ENCODE measurements around the gene TNIP3.

The TNIP3 gene

GRCh38 chr4:121093261-121093660 is 70.9 kb downstream of the TNIP3 start:
- no peak for DNase-seq (ENCODE audit: low read depth)
- no peak overlapping the region for H3K4me3 ChIP-seq (ENCODE audit: low read length)
- no peak for TF ChIP-seq CTCF (IDR thresholded peaks at IDR 0.05; ENCODE audit: insufficient read depth, low read depth, low read length, missing control alignments)

GRCh38 chr4:121091941-121092340 is 72.2 kb downstream of the TNIP3 start:
- no peak for TF ChIP-seq CTCF (IDR thresholded peaks at IDR 0.05; ENCODE audit: insufficient read depth, low read depth, low read length, missing control alignments)
- no peak for DNase-seq (ENCODE audit: low read depth)
- H3K4me3 ChIP-seq (ENCODE audit: low read length), result no peak overlapping the region

GRCh38 chr4:121088867-121089266 is 75.3 kb downstream of the TNIP3 start:
- H3K4me3 ChIP-seq (ENCODE audit: low read length), result no peak overlapping the region
- no peak for TF ChIP-seq CTCF (IDR thresholded peaks at IDR 0.05; ENCODE audit: insufficient read depth, low read depth, low read length, missing control alignments)
- DNase-seq (ENCODE audit: low read depth), result no peak
